ENCODE results near the gene ROR2. TPM values are rescaled to one million over a fixed set of nuclear protein-coding genes. Genes with fewer than 3 reads are reported as not detected.

The ROR2 gene
- total RNA-seq, 4 donors from 2014 or later = 9.5 to 17.7 (median 15.9) TPM

DNA sequence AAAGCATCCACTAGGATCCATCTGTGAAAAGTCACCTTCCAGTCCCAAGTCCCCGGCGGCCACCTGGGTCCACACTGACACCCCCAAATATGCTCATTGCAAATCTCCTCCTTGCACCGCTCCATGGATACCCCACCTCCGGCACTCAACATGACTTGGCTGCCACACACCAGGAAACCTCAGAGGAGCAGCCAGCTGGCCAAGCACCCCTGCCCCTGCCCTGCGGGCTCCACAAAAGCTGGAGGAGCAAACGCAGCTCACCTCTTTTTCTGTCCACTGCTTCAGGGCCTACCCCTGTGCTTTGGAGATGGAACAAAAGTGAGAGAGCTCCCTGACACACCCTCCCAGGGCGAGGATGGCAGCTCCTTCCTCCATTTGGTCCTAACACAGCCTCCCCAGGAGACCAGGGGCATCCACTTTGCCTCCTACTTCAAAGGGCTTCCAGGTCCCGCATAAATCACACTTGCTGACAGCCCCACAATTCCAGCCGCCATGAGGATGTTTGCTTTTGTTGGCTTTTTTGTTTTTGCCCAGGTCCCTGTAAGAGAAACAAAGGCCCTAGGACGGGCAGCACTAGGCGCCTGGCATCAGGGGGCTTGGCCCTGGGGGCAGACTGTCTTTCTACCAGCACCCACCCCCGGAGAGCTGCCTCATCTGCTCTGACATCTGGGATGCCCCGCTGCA lies 14.8 kb downstream of the ROR2 start:
- H3K9me3 ChIP-seq = peaks cover 4% of the 10 kb centered on the region
- DNase-seq = no peak
- H3K4me3 ChIP-seq (replicated peaks in 1 of 3) = no peak overlapping the region
- peaks cover 6 to 11% of the 10 kb centered on the region in 2 donors for H3K4me1 ChIP-seq
- intact Hi-C loops (cut with DNase I) = no loop called here
- TF ChIP-seq POLR2A (IDR thresholded peaks at IDR 0.05) (no peak), CTCF (IDR thresholded peaks at IDR 0.05) (no peak)
- H3K27me3 ChIP-seq = no peaks in the 10 kb centered on the region
- 78 to 84% methylated on average over 10 to 11 of the region's 13 CpGs for WGBS, 2 donors
- no peaks in the 10 kb centered on the region for H3K36me3 ChIP-seq
- H3K27ac ChIP-seq = peak overlapping the region in 1 of 3 donors; percentile 35

DNA sequence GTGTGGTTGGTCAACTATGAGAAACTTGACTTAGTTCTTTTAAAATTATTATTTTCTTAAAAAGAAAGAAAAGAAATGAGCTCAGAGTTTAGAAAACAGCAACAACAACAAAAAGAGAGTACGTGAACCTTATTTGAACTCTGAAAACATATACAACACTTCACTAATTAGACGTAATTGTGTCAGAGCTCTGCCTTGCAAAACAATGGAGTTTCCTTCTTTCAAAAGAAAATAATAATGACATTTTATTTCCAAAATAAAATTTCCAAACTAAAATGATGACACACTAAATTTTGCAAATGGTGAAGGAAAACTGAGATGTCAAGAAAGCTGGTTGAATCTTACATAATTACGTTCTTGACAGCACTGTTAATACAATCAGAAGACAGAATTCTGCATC lies 15.4 kb downstream of the ROR2 start:
- 79 to 81% methylated on average over 3 of the region's 3 CpGs for WGBS, 2 donors
- TF ChIP-seq CTCF (IDR thresholded peaks at IDR 0.05) = no peak
- no peak for TF ChIP-seq POLR2A (IDR thresholded peaks at IDR 0.05)
- peaks cover 6 to 11% of the 10 kb centered on the region in 2 donors for H3K4me1 ChIP-seq

DNA sequence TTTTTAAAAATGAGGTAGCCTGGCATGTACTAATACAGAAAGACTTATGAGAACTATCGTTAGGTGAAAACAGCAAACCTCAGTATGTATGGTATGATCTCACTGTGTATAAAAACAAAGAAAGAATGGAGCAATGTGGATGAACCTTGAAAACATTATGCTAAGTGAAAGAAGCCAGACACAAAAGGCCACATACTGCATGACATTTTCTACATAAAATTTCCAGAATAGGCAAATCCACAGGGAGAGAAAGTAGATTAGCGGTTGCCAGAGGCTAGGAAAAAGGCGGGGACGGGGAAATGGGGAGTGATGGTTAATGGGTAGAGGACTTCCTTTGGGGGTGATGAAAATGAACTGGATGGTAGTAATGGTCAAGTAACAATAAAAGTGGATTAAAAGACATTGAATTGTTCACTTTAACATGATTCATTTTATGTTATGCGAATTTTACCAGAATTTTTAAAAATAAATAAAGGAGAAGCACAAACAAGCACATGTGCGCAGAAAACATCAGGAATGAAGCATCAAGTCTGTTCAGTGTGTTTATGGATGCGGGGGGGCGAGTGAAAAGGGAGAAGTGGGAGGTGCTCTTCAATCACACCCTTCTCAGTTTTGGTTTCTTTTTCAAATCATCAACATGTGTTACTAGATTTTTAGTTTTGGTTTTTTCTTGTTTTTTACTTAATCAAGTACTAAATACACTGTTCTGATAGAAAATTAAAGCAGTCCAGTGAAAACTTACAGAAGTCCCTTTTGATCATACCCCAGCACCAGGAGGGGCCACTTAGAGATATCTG lies 16.3 kb downstream of the ROR2 start:
- H3K9me3 ChIP-seq = peaks cover 4% of the 10 kb centered on the region
- H3K27ac ChIP-seq = no peak overlapping the region

More for the DNA sequence above, 15.4 kb downstream of the ROR2 start:
- no peak for DNase-seq
- Histone ChIP-seq H3K4me3 (replicated peaks in 1 of 3) (no peak overlapping the region), H3K27me3 (no peaks in the 10 kb centered on the region), H3K36me3 (no peaks in the 10 kb centered on the region), H3K9me3 (peaks cover 4% of the 10 kb centered on the region), H3K27ac (no peak overlapping the region)
- intact Hi-C loops (cut with DNase I) = no loop called here

DNA sequence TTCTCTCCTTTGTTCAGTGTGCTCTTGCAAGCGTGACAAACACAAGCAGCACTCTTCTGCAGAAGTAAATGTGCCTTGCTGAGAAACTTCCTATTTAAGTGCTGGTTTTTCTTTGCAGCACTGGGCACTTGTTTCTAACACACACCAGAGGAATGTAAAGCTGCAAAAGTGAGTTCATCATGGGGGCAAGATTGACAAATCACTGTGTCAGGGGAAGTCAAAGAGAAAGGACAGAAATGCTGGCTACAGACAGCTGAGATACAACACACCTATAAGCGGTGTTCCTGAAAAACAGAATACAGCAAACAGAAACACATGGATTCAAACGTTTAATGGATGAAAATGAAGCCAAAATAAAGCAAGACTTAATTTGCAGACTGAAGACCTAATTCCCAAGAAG lies 19.6 kb downstream of the ROR2 start:
- H3K4me1 ChIP-seq = peaks cover 2% of the 10 kb centered on the region in 2 donors
- H3K4me3 ChIP-seq (replicated peaks in 1 of 3) = no peak overlapping the region
- no peaks in the 10 kb centered on the region for H3K27me3 ChIP-seq
- TF ChIP-seq POLR2A (IDR thresholded peaks at IDR 0.05) = no peak
- TF ChIP-seq CTCF (IDR thresholded peaks at IDR 0.05) = no peak
- H3K27ac ChIP-seq = no peak overlapping the region
- intact Hi-C loops (cut with DNase I) = no loop called here
- WGBS, 2 donors = 89 to 91% methylated on average over 3 of the region's 3 CpGs
- H3K36me3 ChIP-seq = no peaks in the 10 kb centered on the region
- peaks cover 4% of the 10 kb centered on the region for H3K9me3 ChIP-seq
- no peak for DNase-seq

More for the DNA sequence above, 16.3 kb downstream of the ROR2 start:
- intact Hi-C loops (cut with DNase I) = no loop called here
- Histone ChIP-seq H3K4me3 (replicated peaks in 1 of 3) (no peak overlapping the region), H3K4me1 (peaks cover 6 to 11% of the 10 kb centered on the region in 2 donors), H3K36me3 (no peaks in the 10 kb centered on the region), H3K27me3 (no peaks in the 10 kb centered on the region)
- TF ChIP-seq CTCF (IDR thresholded peaks at IDR 0.05) (no peak), POLR2A (IDR thresholded peaks at IDR 0.05) (no peak)
- no peak for DNase-seq
- WGBS, 2 donors = 87 to 89% methylated on average over 8 of the region's 8 CpGs

DNA sequence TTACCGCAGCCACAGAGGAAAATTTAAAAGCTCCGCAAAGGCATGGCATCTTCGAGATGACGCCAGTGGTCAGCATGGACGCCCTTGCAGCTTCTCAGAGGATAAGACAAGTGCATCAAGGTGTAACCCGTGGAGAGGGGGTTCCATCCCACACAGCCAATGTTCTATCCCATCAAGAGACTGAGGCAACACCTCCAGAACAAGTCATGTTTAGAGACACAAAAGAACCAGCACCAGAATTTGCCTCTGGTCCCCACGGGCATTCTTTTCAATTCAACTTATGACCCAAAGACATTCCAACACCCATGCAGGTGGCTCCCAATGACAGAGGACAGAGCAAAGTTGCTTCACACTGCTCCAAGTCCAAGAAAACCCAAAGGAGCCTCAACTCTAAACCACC lies 20.7 kb downstream of the ROR2 start:
- H3K9me3 ChIP-seq = peaks cover 4% of the 10 kb centered on the region
- no peak overlapping the region for H3K27ac ChIP-seq
- no peaks in the 10 kb centered on the region for H3K36me3 ChIP-seq
- DNase-seq = no peak
- intact Hi-C loops (cut with DNase I) = no loop called here
- no peak overlapping the region for H3K4me3 ChIP-seq (replicated peaks in 1 of 3)
- no peaks in the 10 kb centered on the region for H3K4me1 ChIP-seq
- no peak for TF ChIP-seq POLR2A (IDR thresholded peaks at IDR 0.05)
- TF ChIP-seq CTCF (IDR thresholded peaks at IDR 0.05) = no peak
- H3K27me3 ChIP-seq = no peaks in the 10 kb centered on the region
- 91 to 92% methylated on average over 7 of the region's 7 CpGs for WGBS, 2 donors

All from thyroid gland (tissue), 4 donors.